Progenitor cell of endocrine pancreas (in vitro differentiated cells): ENCODE data around the gene MGRN1. TPM values are rescaled to one million over a fixed set of nuclear protein-coding genes. Genes with fewer than 3 reads are reported as not detected.

Experiments used
- DNase-seq: peaks from one replicate; pipeline ENCODE4 v3.0.0; 2021; ENCODE audit warnings: low spot score; ENCODE audit not compliant: unreplicated experiment
- H3K27ac Mint-ChIP-seq: 2 replicates; pipeline ENCODE4 v1.8.0; 2021; ENCODE audit warnings: mild to moderate bottlenecking, moderate library complexity, mixed read lengths
- H3K27me3 Mint-ChIP-seq: 2 replicates; pipeline ENCODE4 v1.8.0; 2021; ENCODE audit warnings: mixed read lengths
- H3K36me3 Mint-ChIP-seq: 2 replicates; pipeline ENCODE4 v1.8.0; 2022; ENCODE audit warnings: mixed read lengths; ENCODE audit not compliant: insufficient read depth
- H3K4me1 Mint-ChIP-seq: 2 replicates; pipeline ENCODE4 v1.8.0; 2021; ENCODE audit warnings: low read depth, mixed read lengths
- H3K4me3 Mint-ChIP-seq: 2 replicates; pipeline ENCODE4 v1.8.0; 2021; ENCODE audit warnings: low read depth, mild to moderate bottlenecking, moderate library complexity, mixed read lengths
- H3K9me3 Mint-ChIP-seq: 2 replicates; pipeline ENCODE4 v1.8.0; 2021; ENCODE audit warnings: low read depth, mixed read lengths
- total RNA-seq: library from RNA; stranded (reverse); gene quantifications from 2 replicates; pipeline ENCODE4 v1.2.1, GENCODE V29; 2021
- TF ChIP-seq, protein P1 (sequence below): fragments of 200-600 bp; sonication (generic); IDR thresholded peaks from one replicate; pipeline ENCODE4 v1.5.0; 2021; ENCODE audit warnings: antibody characterized with exemption, mild to moderate bottlenecking; ENCODE audit not compliant: unreplicated experiment

The MGRN1 gene
- total RNA-seq, 1 donor from 2014 or later, result 104 TPM

- no peaks in the 10 kb centered on the region for H3K4me1 Mint-ChIP-seq
Observed at GRCh38 chr16:4685292-4685691, 60.7 kb downstream of the MGRN1 start.

DNA sequence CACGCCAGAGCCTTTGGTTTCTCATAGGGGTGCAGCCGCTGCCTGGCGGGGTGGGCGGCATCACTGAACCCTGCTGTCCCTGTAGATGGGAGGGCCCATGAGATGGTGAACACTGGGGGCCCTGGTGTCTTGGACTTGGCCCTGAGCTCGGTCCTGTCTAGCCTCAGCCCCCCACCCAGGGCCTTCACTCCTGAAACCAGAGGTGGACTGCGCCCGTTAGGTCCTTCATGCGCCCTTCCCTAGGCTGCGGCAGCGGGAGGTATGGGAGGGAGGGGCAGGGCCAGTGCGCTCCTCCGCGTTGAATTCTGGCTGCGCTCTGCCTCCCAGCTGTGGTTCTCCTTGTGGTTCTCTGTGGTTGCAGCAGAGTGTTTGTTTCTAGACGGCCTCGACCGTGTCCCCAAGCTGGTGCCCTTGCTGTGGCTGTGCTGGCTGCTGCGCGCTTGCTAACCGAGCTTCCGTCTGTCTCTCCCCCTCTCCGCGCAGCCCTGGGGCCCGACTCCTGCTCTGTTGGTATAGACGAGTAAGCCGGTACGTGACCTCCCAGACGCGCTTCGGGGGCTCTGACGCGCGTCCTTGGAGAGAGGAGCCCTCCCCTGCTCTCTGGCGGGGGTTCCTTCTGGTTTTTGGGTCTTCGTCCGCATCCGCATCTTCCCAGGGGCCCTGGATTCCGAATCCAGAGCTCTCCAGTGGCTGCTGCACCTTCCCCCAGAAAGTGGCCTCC lies 61.3 kb downstream of the MGRN1 start:
- no peak overlapping the region for H3K4me3 Mint-ChIP-seq
- no peak overlapping the region for H3K27ac Mint-ChIP-seq
- H3K27me3 Mint-ChIP-seq, result no peaks in the 10 kb centered on the region
- H3K4me1 Mint-ChIP-seq, result no peaks in the 10 kb centered on the region
- no peak for DNase-seq
- no peaks in the 10 kb centered on the region for H3K9me3 Mint-ChIP-seq
- H3K36me3 Mint-ChIP-seq, result peaks cover 5% of the 10 kb centered on the region
- TF ChIP-seq, protein P1, sequence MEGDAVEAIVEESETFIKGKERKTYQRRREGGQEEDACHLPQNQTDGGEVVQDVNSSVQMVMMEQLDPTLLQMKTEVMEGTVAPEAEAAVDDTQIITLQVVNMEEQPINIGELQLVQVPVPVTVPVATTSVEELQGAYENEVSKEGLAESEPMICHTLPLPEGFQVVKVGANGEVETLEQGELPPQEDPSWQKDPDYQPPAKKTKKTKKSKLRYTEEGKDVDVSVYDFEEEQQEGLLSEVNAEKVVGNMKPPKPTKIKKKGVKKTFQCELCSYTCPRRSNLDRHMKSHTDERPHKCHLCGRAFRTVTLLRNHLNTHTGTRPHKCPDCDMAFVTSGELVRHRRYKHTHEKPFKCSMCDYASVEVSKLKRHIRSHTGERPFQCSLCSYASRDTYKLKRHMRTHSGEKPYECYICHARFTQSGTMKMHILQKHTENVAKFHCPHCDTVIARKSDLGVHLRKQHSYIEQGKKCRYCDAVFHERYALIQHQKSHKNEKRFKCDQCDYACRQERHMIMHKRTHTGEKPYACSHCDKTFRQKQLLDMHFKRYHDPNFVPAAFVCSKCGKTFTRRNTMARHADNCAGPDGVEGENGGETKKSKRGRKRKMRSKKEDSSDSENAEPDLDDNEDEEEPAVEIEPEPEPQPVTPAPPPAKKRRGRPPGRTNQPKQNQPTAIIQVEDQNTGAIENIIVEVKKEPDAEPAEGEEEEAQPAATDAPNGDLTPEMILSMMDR, result no peak

More at GRCh38 chr16:4685292-4685691, 60.7 kb downstream of the MGRN1 start:
- no peak for DNase-seq
- Mint-ChIP-seq H3K27ac (no peak overlapping the region), H3K9me3 (no peaks in the 10 kb centered on the region), H3K4me3 (no peak overlapping the region), H3K36me3 (peaks cover 4% of the 10 kb centered on the region), H3K27me3 (no peaks in the 10 kb centered on the region)
- TF ChIP-seq, protein P1, result no peak

- no peak overlapping the region for H3K27ac Mint-ChIP-seq
Observed at GRCh38 chr16:4686497-4687210, 62.0 kb downstream of the MGRN1 start.

GRCh38 chr16:4687416-4687815 lies 62.8 kb downstream of the MGRN1 start:
- Mint-ChIP-seq H3K4me1 (no peaks in the 10 kb centered on the region), H3K27ac (no peak overlapping the region), H3K9me3 (no peaks in the 10 kb centered on the region), H3K27me3 (no peaks in the 10 kb centered on the region), H3K36me3 (peaks cover 4% of the 10 kb centered on the region), H3K4me3 (no peak overlapping the region)
- TF ChIP-seq, protein P1, result no peak
- no peak for DNase-seq

More at GRCh38 chr16:4686497-4687210, 62.0 kb downstream of the MGRN1 start:
- no peaks in the 10 kb centered on the region for H3K4me1 Mint-ChIP-seq
- TF ChIP-seq, protein P1, result no peak
- H3K9me3 Mint-ChIP-seq, result no peaks in the 10 kb centered on the region
- DNase-seq, result no peak
- peaks cover 5% of the 10 kb centered on the region for H3K36me3 Mint-ChIP-seq
- H3K27me3 Mint-ChIP-seq, result no peaks in the 10 kb centered on the region
- no peak overlapping the region for H3K4me3 Mint-ChIP-seq

DNA sequence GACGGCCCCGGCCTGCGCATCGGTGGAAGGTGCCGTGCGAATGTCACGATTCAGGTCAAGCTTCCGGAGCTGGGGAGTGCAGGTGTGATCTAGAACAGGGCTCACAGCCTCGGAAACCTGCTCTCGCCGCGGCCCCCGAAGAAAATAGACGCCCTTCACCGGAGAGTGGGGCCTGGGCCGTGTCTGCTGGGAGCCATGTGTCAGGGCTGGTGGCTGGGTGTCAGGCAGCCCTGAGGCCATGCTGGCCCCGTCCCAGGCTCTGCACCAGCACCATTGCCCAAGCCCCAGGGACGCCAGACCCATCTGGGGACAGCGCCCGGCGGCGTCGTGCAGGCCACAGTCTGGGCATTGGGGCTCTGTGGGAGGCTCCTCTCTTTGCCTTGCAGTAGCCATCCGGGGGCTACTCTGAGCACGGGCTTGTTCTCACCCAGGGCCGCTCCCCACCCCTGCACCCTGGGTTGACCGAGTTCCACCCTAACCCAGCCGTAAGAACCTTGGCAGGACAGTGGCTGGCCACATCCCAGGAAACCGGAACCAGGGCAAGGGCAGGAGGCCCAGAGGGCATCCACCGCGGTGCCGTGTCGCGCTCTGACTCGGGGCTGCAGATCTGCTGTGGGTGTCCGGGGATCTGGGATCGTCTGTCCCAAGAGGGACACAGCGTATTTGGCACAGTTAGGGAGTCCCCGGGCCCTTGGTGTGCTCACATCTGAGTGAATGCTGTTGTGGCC lies 63.5 kb downstream of the MGRN1 start:
- H3K36me3 Mint-ChIP-seq, result peaks cover 4% of the 10 kb centered on the region
- TF ChIP-seq, protein P1, result no peak
- H3K4me3 Mint-ChIP-seq, result no peak overlapping the region
- H3K27me3 Mint-ChIP-seq, result no peaks in the 10 kb centered on the region
- no peak overlapping the region for H3K27ac Mint-ChIP-seq
- no peak for DNase-seq
- H3K4me1 Mint-ChIP-seq, result no peaks in the 10 kb centered on the region
- no peaks in the 10 kb centered on the region for H3K9me3 Mint-ChIP-seq
